HG02571 (cell line): Measurements from ENCODE around the gene MB.

ENCODE experiments used
- ATAC-seq: cut with Tn5 transposase; IDR thresholded peaks from one replicate; pipeline ENCODE4 v1.9.1; 2021; ENCODE audit warnings: mild to moderate bottlenecking, moderate library complexity; ENCODE audit not compliant: unreplicated experiment

Gene MB

GRCh38 chr22:35618427-35619223, 1.5 kb upstream of the MB start:
- ATAC-seq = no peak

DNA sequence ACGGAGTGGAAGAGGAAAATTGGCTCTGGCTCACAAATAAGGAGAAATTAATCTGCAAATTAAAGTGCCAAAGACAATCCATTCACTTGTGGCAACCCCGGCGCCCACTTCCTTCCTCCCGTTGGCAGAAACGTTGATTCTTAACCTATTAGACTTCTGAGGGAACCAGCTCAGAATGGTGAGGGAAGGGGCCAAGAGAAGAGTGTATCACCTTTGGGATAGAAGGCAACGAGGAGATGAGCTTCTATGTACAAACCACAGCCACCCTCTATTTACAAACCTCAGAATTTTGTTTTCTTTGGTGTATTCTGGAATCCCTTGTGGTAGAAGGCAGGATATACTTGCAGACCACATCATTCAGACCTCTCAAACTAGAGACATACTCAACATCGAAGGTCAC, 1.1 kb downstream of the MB start:
- no peak for ATAC-seq

DNA sequence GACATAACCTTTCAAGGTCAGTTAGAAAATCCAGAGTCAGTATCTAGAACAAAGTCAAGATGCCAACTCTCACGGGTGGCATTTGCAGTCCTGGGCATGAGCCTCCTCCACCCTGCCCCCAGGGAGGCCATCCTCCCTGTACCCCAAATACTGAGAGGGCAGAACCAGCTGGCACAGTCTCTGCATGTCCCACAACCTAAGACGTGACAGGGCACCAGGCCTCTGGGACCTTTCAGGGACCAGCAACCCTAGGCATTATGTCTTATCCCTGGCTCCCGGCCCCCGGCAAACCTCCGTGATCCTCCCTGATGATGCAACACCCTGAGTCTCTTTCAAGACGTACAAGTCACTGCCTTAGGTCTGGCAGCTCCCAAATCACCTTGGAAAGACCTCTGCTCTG, 2.0 kb downstream of the MB start:
- ATAC-seq = no peak

GRCh38 chr22:35614404-35614803, 2.7 kb downstream of the MB start:
- no peak for ATAC-seq

GRCh38 chr22:35612903-35613302, 4.2 kb downstream of the MB start:
- ATAC-seq = no peak

- ATAC-seq = no peak
These were observed 5.1 kb downstream of the MB start for GRCh38 chr22:35611891-35612576.

DNA sequence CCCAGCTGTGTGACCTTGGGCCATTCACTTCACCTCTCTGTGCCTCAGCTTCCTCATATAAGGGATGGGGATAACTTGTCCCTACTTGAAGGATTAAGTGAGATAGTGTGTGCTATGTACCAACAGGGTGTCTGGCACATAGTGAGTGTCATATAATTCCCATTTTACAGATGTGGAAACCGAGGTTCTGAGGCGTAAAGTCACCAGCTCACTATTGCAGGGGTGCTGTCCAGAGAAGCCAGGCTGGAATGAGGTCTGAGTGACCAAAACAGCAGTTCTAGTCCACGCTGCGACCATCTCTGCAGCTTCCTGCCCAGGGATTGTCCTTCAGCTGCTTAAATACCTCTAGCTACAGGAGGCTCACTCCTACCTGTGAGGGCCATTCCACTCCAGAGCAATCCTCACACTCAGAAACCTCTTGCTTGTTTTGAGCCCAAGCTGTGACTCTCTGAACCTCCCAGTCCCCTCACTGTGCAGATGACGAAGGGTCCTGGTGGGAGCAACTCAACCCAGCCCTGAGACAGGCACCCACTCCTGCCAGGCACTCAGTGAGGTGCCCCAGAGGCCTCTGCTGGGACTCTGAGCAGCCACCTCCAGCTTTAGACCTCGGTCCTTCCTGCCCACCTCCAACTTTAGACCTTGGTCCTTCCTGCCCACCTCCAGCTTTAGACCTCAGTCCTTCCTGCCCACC, 5.8 kb downstream of the MB start:
- no peak for ATAC-seq

DNA sequence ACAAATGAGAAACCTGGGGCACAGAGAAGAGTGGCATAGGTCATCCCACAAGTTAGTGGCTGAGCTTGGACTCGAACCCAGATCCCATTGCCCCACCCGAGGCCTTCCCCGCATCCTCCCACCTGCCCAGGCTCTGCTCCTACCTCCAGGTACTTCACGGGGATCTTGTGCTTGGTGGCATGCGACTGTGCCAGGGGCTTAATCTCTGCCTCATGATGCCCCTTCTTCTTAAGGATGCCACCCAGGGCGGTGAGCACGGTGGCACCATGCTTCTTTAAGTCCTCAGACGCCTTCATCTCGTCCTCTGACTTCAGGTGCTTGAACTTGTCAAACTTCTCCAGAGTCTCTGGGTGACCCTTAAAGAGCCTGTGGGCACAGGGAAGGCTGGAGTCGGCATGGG, 6.4 kb downstream of the MB start:
- no peak for ATAC-seq

- ATAC-seq = no peak
These were observed 7.4 kb downstream of the MB start for GRCh38 chr22:35609761-35610160.

DNA sequence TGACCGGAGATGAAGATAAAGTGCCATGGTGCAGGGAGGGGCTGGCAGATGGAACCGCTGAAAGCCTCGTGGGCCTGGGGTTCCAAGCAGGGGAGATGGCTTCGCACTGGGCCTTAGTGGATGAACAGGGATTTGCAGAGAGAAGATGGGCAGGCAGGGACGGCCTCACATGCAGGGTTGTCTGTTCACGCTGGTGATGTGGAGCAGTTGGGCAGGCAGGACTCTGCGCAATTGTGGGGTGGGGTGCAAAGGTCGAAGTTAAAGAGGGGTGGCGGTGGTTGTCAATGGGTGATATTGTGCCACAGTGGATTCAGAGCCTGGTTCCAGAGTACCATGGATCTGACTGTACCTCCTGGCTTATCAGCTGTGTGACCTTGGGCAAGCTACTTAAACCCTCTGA, 7.9 kb downstream of the MB start:
- ATAC-seq = no peak

DNA sequence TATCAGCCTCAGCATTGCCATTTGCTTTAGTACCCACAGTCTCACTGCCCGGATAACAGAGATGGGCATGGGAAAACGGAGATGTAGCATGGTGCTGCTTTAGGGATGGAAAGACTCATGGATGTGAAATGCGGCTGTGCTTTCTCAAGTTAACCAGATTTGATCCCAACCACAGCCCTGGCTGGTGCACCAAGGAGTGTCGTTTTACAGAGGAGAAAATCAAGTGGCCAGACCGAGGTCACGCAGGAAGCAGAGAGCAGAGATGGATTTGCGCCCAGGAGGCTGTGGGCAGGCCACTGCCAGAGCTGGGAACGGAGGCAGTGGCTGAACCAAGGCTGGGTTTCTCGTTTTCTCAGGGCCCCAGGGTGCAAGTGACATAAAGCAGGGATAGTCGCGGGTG, 9.0 kb downstream of the MB start:
- ATAC-seq = no peak

- no peak for ATAC-seq
These were observed 10.2 kb downstream of the MB start for GRCh38 chr22:35606916-35607315.

GRCh38 chr22:35605851-35606481, 11.2 kb downstream of the MB start:
- ATAC-seq = no peak

DNA sequence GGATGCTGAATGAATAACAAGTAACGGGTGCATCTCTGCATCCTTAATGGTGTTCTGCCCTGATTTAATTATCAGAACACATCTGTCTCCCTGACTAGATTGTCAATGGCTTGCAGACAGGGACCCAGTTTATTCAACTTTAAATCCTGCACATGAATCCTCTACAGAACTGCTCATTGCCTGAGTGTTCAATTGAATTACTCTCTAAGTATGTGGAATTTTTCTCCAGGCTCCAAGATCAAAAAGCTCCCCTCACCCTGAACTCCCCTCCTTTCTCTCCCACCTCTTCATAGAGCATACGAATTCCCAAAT, 11.8 kb downstream of the MB start:
- no peak for ATAC-seq

- no peak for ATAC-seq
These were observed 12.3 kb downstream of the MB start for GRCh38 chr22:35604621-35605368.

DNA sequence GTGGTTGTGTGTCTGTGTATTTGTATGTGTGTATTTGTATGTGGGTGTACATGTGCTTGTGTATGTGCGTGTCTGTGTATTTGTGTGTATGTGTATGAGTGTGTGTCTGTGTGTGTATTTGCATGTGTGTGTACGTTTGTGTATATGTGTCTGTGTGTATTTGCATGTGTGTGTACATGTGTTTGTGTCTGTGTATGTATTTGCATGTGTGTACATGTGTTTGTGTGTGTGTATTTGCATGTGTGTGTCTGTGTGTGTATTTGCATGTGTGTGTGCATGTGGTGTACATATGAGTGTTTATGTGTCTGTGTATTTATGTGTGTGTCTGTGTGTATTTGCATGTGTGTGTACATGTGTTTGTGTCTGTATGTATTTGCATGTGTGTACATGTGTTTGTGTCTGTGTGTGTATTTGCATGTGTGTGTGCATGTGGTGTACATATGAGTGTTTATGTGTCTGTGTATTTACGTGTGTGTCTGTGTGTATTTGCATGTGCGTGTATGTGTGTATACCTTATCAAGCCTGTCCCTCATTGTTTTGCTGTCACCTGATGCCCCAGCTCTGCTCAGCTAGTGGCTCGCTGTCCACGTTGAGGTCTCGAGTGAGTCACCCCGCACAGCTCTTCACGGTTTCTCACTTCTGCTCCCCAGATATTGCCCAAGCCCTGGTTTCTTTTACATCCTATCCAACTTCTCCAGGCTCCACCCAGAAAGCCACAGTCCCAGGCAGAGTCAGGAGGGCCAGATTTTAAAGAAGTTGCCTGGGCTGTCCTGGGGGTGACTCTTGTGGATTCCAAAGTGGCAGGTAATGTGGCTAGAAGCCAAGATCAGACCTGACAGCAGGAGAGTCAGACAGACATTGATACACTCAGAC, 15.2 kb downstream of the MB start:
- no peak for ATAC-seq

DNA sequence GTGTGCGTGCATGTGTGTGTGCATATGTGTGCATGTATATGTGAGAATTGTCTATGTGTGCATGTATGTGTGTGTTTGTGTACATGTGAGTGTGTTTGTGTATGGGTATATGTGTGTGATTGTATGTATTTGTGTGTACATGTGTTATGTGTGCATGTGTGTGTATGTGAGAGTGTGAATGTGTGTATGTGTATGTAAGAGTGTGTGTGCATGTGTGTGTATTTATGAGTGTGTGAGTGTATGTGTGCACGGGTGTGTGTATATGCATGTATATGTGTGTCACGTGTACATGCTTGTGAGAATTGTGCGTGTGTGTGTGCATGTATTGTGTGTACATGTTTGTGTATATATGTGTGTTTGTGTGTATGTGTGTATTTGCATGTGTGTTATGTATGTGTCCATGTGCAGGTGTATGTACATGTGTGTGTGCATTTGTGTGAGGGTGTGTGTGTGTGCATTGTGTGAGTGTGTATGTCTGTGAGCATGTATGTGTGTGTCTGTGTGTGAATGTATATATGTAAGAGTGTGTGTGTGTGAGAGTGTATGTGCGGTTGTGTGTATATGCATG, 16.0 kb downstream of the MB start:
- no peak for ATAC-seq

DNA sequence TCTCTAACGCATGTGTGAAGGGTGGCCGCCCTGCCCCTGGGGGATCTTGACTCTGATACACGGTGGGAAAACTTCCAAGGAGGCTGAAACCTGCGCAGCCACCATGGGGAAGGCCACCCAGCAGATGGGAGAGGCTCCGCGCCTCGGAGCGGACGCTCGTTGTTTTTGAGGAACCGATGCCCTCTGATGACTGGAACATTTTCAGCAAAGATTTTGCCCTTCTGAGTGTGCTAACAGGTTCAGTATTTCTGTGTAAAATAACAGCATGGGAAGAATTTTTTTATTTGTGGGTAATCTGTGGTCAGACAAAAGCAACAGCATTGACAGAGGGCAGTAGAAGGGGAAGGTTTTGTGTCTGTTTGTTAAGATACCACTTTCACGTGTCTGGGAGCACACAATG, 16.7 kb downstream of the MB start:
- no peak for ATAC-seq

GRCh38 chr22:35599364-35599763, 17.8 kb downstream of the MB start:
- ATAC-seq = no peak

DNA sequence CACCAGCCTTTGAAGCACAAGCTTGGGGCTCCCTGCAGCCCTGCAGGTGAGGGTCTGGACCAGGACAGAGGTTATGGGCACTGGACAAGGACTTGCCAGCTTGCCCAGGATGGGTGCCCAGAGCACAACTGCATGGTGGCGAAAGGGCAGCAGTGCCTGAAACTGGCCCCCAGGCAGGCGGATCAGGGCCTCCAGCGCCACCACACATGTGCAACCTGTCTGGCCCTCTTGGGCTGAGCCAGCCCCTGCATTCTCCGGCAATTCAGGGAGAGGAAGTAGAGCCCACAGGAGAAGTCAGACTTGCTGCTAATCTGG, 18.8 kb downstream of the MB start:
- ATAC-seq = no peak
